ENCODE measurements around the gene EP400.

DNA sequence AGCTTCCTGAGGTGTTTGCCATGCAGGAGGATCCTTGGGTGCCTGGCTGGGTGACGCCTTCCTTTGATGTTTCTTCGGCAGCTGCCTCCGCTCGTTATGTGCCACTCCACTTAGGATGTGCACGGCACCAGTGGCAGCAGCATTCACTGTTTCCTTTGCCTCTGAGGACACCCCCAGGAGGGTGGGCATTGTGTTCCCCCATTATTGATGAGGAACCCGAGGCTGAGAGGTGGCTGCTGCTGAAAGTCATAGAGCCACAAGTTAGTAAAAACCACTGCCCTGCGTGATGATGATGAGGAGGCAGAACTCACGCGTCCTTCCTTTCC lies 41.2 kb downstream of the EP400 start:
- TF ChIP-seq POLR2AphosphoS5 (IDR thresholded peaks at IDR 0.05; ENCODE audit: borderline replicate concordance, low read depth, low read length), result no peak
- no peak for TF ChIP-seq FOXP2 (optimal IDR thresholded peaks at IDR 0.05; ENCODE audit: control extremely low read depth, extremely low read length, insufficient read depth)

Measured in SK-N-MC (cell line).